GM12892 (cell line): ENCODE measurements around the gene HSPA1B.

Experiments
- POLR2A ChIP-seq: IDR thresholded peaks from 2 replicates; pipeline ENCODE4 v1.6.1; 2011; ENCODE audit warnings: low read depth, low read length, control low read depth
- POLR2AphosphoS5 ChIP-seq: IDR thresholded peaks from 2 replicates; pipeline ENCODE4 v1.6.1; 2011; ENCODE audit warnings: low read depth, low read length, control low read depth
- TAF1 ChIP-seq: IDR thresholded peaks from 2 replicates; pipeline ENCODE4 v1.6.1; 2011; ENCODE audit warnings: low read depth, mild to moderate bottlenecking, control low read depth, low read length, borderline replicate concordance

- TF ChIP-seq POLR2AphosphoS5, result no peak
- TF ChIP-seq POLR2A, result no peak
- TF ChIP-seq TAF1, result no peak
Observed at GRCh38 chr6:31874084-31874670, 46.6 kb downstream of the HSPA1B start.
